Astrocyte (in vitro differentiated cells and primary cell): ENCODE measurements around the gene BPNT1. TPM values are rescaled to one million over a fixed set of nuclear protein-coding genes. Genes with fewer than 3 reads are reported as not detected.
A peak's percentile ranks its signal among the peaks of the same experiment; 100 is the strongest.

Experiments
- DNase-seq: peaks from one replicate; pipeline ENCODE4 v3.0.0-alpha.2; 2010; ENCODE audit warnings: low read depth
- FAIRE-seq: peaks from 2 replicates; lab custom pipeline; 2011; peaks lifted over from hg19 to GRCh38; lab: Jason Lieb, UNC
- H2AFZ ChIP-seq: 2 replicates; pipeline ENCODE4 v1.6.0; 2012; ENCODE audit warnings: low read depth, low read length, inconsistent platforms
- H3K27ac ChIP-seq: 2 replicates; pipeline ENCODE4 v1.5.1; 2011; ENCODE audit warnings: low read depth, low read length, inconsistent platforms
- H3K27me3 ChIP-seq: 2 replicates; pipeline ENCODE4 v1.6.0; 2011; ENCODE audit warnings: low read length, inconsistent platforms; ENCODE audit not compliant: insufficient read depth
- H3K36me3 ChIP-seq: 2 replicates; pipeline ENCODE4 v1.5.1; 2011; ENCODE audit warnings: low read length, inconsistent platforms; ENCODE audit not compliant: insufficient read depth
- H3K4me1 ChIP-seq: 2 replicates; pipeline ENCODE4 v1.5.1; 2011; ENCODE audit warnings: low read length, inconsistent platforms; ENCODE audit not compliant: insufficient read depth
- H3K4me2 ChIP-seq: 2 replicates; pipeline ENCODE4 v1.6.0; 2012; ENCODE audit warnings: low read length, inconsistent platforms
- H3K4me3 ChIP-seq: 2 replicates; pipeline ENCODE4 v1.5.1; 2011; ENCODE audit warnings: low read depth, mild to moderate bottlenecking, low read length, inconsistent platforms; ENCODE audit not compliant: insufficient read depth
- H3K79me2 ChIP-seq: 2 replicates; pipeline ENCODE4 v1.6.0; 2012; ENCODE audit warnings: mild to moderate bottlenecking, low read length, inconsistent platforms; ENCODE audit not compliant: insufficient read depth
- H3K9ac ChIP-seq: 2 replicates; pipeline ENCODE4 v1.6.0; 2012; ENCODE audit warnings: mild to moderate bottlenecking, low read length, inconsistent platforms
- H3K9me3 ChIP-seq: 2 replicates; pipeline ENCODE4 v1.5.1; 2012; ENCODE audit warnings: low read depth, mild to moderate bottlenecking, low read length, inconsistent platforms; ENCODE audit not compliant: insufficient read depth
- H4K20me1 ChIP-seq: 2 replicates; pipeline ENCODE4 v1.6.0; 2012; ENCODE audit warnings: low read length, inconsistent platforms; ENCODE audit not compliant: insufficient read depth
- H3K27ac Mint-ChIP-seq: one replicate; pipeline ENCODE4 v1.8.0; 2021; ENCODE audit warnings: mild to moderate bottlenecking, mixed read lengths; ENCODE audit not compliant: unreplicated experiment
- H3K27me3 Mint-ChIP-seq: one replicate; pipeline ENCODE4 v1.8.0; 2021; ENCODE audit warnings: low read depth, mixed read lengths; ENCODE audit not compliant: unreplicated experiment
- H3K36me3 Mint-ChIP-seq: one replicate; pipeline ENCODE4 v1.8.0; 2021; ENCODE audit warnings: low read depth, mixed read lengths; ENCODE audit not compliant: unreplicated experiment
- H3K4me1 Mint-ChIP-seq: one replicate; pipeline ENCODE4 v1.8.0; 2021; ENCODE audit warnings: low read depth, mixed read lengths; ENCODE audit not compliant: unreplicated experiment
- H3K4me3 Mint-ChIP-seq: one replicate; pipeline ENCODE4 v1.8.0; 2021; ENCODE audit warnings: mild to moderate bottlenecking, moderate library complexity, mixed read lengths; ENCODE audit not compliant: unreplicated experiment
- H3K9me3 Mint-ChIP-seq: one replicate; pipeline ENCODE4 v1.8.0; 2021; ENCODE audit warnings: mild to moderate bottlenecking, mixed read lengths; ENCODE audit not compliant: unreplicated experiment
- EZH2 ChIP-seq: IDR thresholded peaks from 2 replicates; pipeline ENCODE4 v1.6.1; 2012; ENCODE audit warnings: mild to moderate bottlenecking, low read length, inconsistent platforms; ENCODE audit not compliant: insufficient read depth
- total RNA-seq: library from RNA; stranded (reverse); gene quantifications from 2 replicates; pipeline ENCODE4 v1.2.1, GENCODE V29; 2021
- TF ChIP-seq, protein P1 (sequence below): IDR thresholded peaks from 2 replicates; pipeline ENCODE4 v1.5.1; 2011; ENCODE audit warnings: low read depth, mild to moderate bottlenecking, inconsistent platforms, low read length, moderate library complexity; ENCODE audit not compliant: insufficient read depth

The BPNT1 gene
- total RNA-seq, 1 donor from 2014 or later = 25.9 TPM

DNA sequence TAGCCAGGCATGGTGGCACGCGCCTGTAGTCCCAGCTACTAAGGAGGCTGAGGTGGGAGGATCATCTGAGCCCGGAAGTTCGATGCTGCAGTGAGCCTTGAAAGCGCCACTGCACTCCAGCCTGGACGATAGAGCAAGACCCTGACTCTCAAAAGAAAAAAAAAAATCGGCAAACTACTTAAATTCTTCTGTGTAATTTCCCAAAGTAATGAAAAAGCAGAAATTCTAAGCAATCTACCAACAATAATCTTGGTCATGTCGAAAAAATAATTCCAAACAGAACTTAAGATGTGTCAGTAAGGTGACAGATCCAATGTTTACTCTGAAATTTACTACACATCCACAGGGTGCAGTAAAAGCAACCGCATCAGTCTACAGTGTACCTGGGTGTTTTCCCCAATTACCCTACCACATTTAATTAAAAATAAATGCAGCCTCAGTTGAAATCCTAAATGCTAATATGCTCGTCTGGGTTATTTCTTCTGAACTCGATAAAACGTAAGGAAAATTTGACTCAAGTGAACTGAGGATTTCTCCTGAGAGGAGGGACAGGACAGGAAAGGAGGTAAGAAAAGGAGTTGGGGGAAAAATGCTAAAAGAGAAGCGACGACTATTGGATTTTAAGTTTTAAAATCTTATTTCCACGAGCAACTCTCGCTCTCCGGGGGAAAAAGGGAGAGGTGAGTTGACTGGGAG is 44.1 kb downstream of the BPNT1 start:
- H3K27ac Mint-ChIP-seq = peak overlapping the region; percentile 85
- TF ChIP-seq, protein P1, sequence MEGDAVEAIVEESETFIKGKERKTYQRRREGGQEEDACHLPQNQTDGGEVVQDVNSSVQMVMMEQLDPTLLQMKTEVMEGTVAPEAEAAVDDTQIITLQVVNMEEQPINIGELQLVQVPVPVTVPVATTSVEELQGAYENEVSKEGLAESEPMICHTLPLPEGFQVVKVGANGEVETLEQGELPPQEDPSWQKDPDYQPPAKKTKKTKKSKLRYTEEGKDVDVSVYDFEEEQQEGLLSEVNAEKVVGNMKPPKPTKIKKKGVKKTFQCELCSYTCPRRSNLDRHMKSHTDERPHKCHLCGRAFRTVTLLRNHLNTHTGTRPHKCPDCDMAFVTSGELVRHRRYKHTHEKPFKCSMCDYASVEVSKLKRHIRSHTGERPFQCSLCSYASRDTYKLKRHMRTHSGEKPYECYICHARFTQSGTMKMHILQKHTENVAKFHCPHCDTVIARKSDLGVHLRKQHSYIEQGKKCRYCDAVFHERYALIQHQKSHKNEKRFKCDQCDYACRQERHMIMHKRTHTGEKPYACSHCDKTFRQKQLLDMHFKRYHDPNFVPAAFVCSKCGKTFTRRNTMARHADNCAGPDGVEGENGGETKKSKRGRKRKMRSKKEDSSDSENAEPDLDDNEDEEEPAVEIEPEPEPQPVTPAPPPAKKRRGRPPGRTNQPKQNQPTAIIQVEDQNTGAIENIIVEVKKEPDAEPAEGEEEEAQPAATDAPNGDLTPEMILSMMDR = no peak
- TF ChIP-seq EZH2 = no peak
- peaks cover 5% of the 10 kb centered on the region for H3K36me3 ChIP-seq
- no peaks in the 10 kb centered on the region for H3K9me3 Mint-ChIP-seq
- H3K4me3 Mint-ChIP-seq = peak overlapping the region; percentile 92
- H3K4me1 ChIP-seq = peaks cover 11% of the 10 kb centered on the region
- peaks cover 55% of the 10 kb centered on the region for H3K79me2 ChIP-seq
- H3K27me3 ChIP-seq = no peaks in the 10 kb centered on the region
- H3K27me3 Mint-ChIP-seq = no peaks in the 10 kb centered on the region
- no peaks in the 10 kb centered on the region for H3K9me3 ChIP-seq
- H3K27ac ChIP-seq = peak overlapping the region; percentile 67
- H3K4me3 ChIP-seq = peak overlapping the region; percentile 91
- H3K4me2 ChIP-seq = peak overlapping the region; percentile 91
- peak overlapping the region; percentile 96 for H2AFZ ChIP-seq
- no peaks in the 10 kb centered on the region for H3K36me3 Mint-ChIP-seq
- H3K4me1 Mint-ChIP-seq = peaks cover 6% of the 10 kb centered on the region
- H4K20me1 ChIP-seq = peaks cover 13% of the 10 kb centered on the region
- DNase-seq (no peak), FAIRE-seq (no peak)
- peak overlapping the region; percentile 90 for H3K9ac ChIP-seq

DNA sequence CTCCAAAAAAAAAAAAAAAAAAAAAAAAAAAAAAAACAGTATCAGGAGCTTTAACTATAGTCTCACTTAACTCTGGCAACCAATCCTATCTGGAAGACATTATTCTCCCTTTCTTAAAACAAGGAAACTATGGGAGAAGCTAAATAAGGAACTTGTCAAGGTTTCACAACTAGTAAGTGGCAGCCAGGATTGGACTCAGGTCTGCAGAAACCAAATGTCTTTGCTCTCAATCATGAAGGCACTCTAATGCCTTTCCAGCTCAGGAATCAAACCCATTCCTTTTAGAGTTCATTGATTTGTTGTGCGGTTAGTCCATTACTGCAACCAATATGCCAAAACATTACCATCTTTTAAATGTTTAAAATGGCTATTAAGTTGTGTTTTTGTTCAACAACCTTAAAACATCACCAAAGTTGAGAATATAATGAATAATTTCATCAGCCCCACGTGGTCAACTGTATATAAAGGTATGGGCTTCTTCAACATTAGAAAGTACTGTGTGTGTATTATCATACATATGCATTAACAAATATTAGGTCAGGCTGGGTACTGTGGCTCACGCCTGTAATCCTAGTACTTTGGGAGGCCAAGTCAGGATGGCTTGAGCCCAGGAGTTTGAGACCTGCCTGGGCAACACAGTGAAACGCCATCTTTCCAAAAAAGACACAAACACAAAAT is 44.8 kb downstream of the BPNT1 start:
- H3K4me1 Mint-ChIP-seq = peaks cover 6% of the 10 kb centered on the region
- Histone ChIP-seq H4K20me1 (peaks cover 13% of the 10 kb centered on the region), H3K27ac (no peak overlapping the region), H3K4me1 (peaks cover 11% of the 10 kb centered on the region), H3K9me3 (no peaks in the 10 kb centered on the region), H3K79me2 (peaks cover 55% of the 10 kb centered on the region), H3K27me3 (no peaks in the 10 kb centered on the region), H3K36me3 (peaks cover 8% of the 10 kb centered on the region), H3K4me3 (peak overlapping the region; percentile 91), H2AFZ (no peak overlapping the region), H3K4me2 (peak overlapping the region; percentile 91), H3K9ac (peak overlapping the region; percentile 90)
- H3K27me3 Mint-ChIP-seq = no peaks in the 10 kb centered on the region
- no peaks in the 10 kb centered on the region for H3K36me3 Mint-ChIP-seq
- no peak for DNase-seq
- FAIRE-seq = no peak
- peak overlapping the region; percentile 92 for H3K4me3 Mint-ChIP-seq
- H3K27ac Mint-ChIP-seq = peak overlapping the region; percentile 85
- TF ChIP-seq, protein P1 = no peak
- TF ChIP-seq EZH2 = no peak
- no peaks in the 10 kb centered on the region for H3K9me3 Mint-ChIP-seq
